Psoas muscle (tissue), 8 donors: Measurements from ENCODE around the gene NUP205. TPM values are rescaled to one million over a fixed set of nuclear protein-coding genes. Genes with fewer than 3 reads are reported as not detected.

Experiments used
- ATAC-seq, 4 donors: fragments of 200-7000 bp; cut with Tn5 transposase; one replicate each; pipeline ENCODE4 v1.9.1; 2020; ENCODE audit warnings: moderate library complexity in 3 of 4, mild to moderate bottlenecking in 2 of 4
- DNase-seq, 2 donors: peaks; one replicate each; pipeline ENCODE4 v3.0.0-alpha.2; 2020
- H3K27ac ChIP-seq: fragments of 200-600 bp; one replicate; pipeline ENCODE4 v1.8.0; 2022
- H3K27me3 ChIP-seq, 3 donors: fragments of 200-600 bp in 1 of 3; one replicate each; pipeline versions ENCODE4 v1.6.1 to v1.8.0; 2013 to 2022; ENCODE audit warnings: low read length in 2 of 3, mild to moderate bottlenecking in 2 of 3, moderate library complexity in 1 of 3; ENCODE audit not compliant: insufficient read depth in 3 of 3
- H3K36me3 ChIP-seq, 2 donors: fragments of 200-600 bp in 1 of 2; one replicate each; pipeline versions ENCODE4 v1.6.1 to v1.8.0; 2013 to 2022; ENCODE audit warnings: low read depth in 1 of 2, mild to moderate bottlenecking in 1 of 2, moderate library complexity in 1 of 2; ENCODE audit not compliant: insufficient read depth in 1 of 2
- H3K4me1 ChIP-seq: fragments of 200-600 bp; one replicate; pipeline ENCODE4 v1.8.0; 2022
- H3K4me3 ChIP-seq: fragments of 200-600 bp; one replicate; pipeline ENCODE4 v1.8.0; 2022; ENCODE audit warnings: mild to moderate bottlenecking
- H3K9me3 ChIP-seq: fragments of 200-600 bp; one replicate; pipeline ENCODE4 v1.8.0; 2022
- CTCF ChIP-seq: fragments of 200-600 bp; IDR thresholded peaks from one replicate; pipeline ENCODE4 v1.8.0; 2022; ENCODE audit warnings: antibody characterized with exemption
- WGBS, 3 donors: extraction: QIAGEN DNeasy Blood & Tissue Kit; methylation state at CpG; one replicate each; pipeline versions ENCODE4 v1.1.6 to v1.1.7; 2013; 5-methylcytosine and 5-hydroxymethylcytosine counted together
- intact Hi-C, 2 donors: fragments of 100-400 bp; cut with DNase I; formaldehyde crosslinking; loops; one replicate each; pipeline versions ENCODE4 v1.11.0 to v1.14.2; 2022
- polyA plus RNA-seq, 3 donors: library from polyadenylated mRNA; stranded (reverse); fragments of 200-250 nt; gene quantifications; one replicate each; pipeline ENCODE4 v1.2.3, GENCODE V29; 2013
- total RNA-seq, 4 donors: library from RNA; stranded (reverse); fragmentation: NEBNext Ultra II Directional in 2 of 4; extraction: Animal tissue kit (Norgen Biotek cat#: 25700) in 2 of 4; gene quantifications; one replicate each; pipeline versions ENCODE4 v1.2.1 to v1.2.4, GENCODE V29; 2021 to 2023
- donor health status: healthy with polysubstance abuse.
- donor health status: DM: no; HTN: no; CAD: no; lungs with moderate emphysema.
- donor health status: Bipolar disorder and iron deficiency.
- donor health status: healthy.
- donor health status: DM: yes; HTN: yes; CAD: no.
- donor health status: DM: no; HTN: no; CAD: no.
- donor health status: DM: no; HTN: no; CAD: no.
- donor health status: DM: yes; HTN: yes; CAD: no.

Gene NUP205
- total and polyA plus RNA-seq, 7 donors, result 15.7 to 22.7 (median 19.5) TPM

- no peaks in the 10 kb centered on the region for H3K36me3 ChIP-seq
- WGBS, 3 donors, result 82 to 86% (median 86%) methylated on average over 1 of the region's 1 CpG
- intact Hi-C loops, result no loop called here
- H3K4me3 ChIP-seq, result no peak overlapping the region
- no peak for ATAC-seq
- no peak overlapping the region for H3K27ac ChIP-seq
- peaks cover 5% of the 10 kb centered on the region for H3K9me3 ChIP-seq
- DNase-seq, result no peak
- H3K4me1 ChIP-seq, result no peaks in the 10 kb centered on the region
- TF ChIP-seq CTCF, result no peak
- no peaks in the 10 kb centered on the region for H3K27me3 ChIP-seq
Measured at GRCh38 chr7:135523146-135523545, 34.6 kb upstream of the NUP205 start.

- WGBS, 3 donors, result 89 to 93% (median 92%) methylated on average over 4 of the region's 4 CpGs
- no peaks in the 10 kb centered on the region for H3K4me1 ChIP-seq
- H3K4me3 ChIP-seq, result no peak overlapping the region
- H3K27ac ChIP-seq, result no peak overlapping the region
- peaks cover 5% of the 10 kb centered on the region for H3K9me3 ChIP-seq
- DNase-seq (no peak), ATAC-seq (no peak)
- no peaks in the 10 kb centered on the region for H3K36me3 ChIP-seq
- TF ChIP-seq CTCF, result no peak
- intact Hi-C loops, result no loop called here
- no peaks in the 10 kb centered on the region for H3K27me3 ChIP-seq
Measured at GRCh38 chr7:135525426-135525825, 32.3 kb upstream of the NUP205 start.

- 82 to 87% (median 83%) methylated on average over 3 of the region's 3 CpGs for WGBS, 3 donors
Measured at GRCh38 chr7:135527025-135527424, 30.7 kb upstream of the NUP205 start.

GRCh38 chr7:135536150-135536549 lies 21.6 kb upstream of the NUP205 start:
- ATAC-seq, result no peak
- Histone ChIP-seq H3K4me1 (no peaks in the 10 kb centered on the region), H3K27ac (no peak overlapping the region), H3K4me3 (no peak overlapping the region), H3K9me3 (no peaks in the 10 kb centered on the region), H3K27me3 (no peaks in the 10 kb centered on the region), H3K36me3 (no peaks in the 10 kb centered on the region)
- WGBS, 3 donors, result 58 to 69% (median 62%) methylated on average over 7 of the region's 7 CpGs
- no peak for TF ChIP-seq CTCF
- intact Hi-C loops, result no loop called here
- DNase-seq, result no peak

More at GRCh38 chr7:135527025-135527424, 30.7 kb upstream of the NUP205 start:
- Histone ChIP-seq H3K4me3 (no peak overlapping the region), H3K27ac (no peak overlapping the region), H3K4me1 (no peaks in the 10 kb centered on the region), H3K36me3 (no peaks in the 10 kb centered on the region), H3K9me3 (peaks cover 5% of the 10 kb centered on the region), H3K27me3 (no peaks in the 10 kb centered on the region)
- no peak for TF ChIP-seq CTCF
- DNase-seq (no peak), ATAC-seq (no peak)
- intact Hi-C loops, result no loop called here

GRCh38 chr7:135537453-135537852 lies 20.3 kb upstream of the NUP205 start:
- H3K36me3 ChIP-seq, result no peaks in the 10 kb centered on the region
- 85 to 89% (median 88%) methylated on average over 1 of the region's 1 CpG for WGBS, 3 donors
- no peak for TF ChIP-seq CTCF
- DNase-seq, result no peak
- no peaks in the 10 kb centered on the region for H3K4me1 ChIP-seq
- H3K27me3 ChIP-seq, result no peaks in the 10 kb centered on the region
- no peak for ATAC-seq
- intact Hi-C loops, result no loop called here
- no peak overlapping the region for H3K4me3 ChIP-seq
- no peak overlapping the region for H3K27ac ChIP-seq
- no peaks in the 10 kb centered on the region for H3K9me3 ChIP-seq
